ENCODE measurements around the gene C14orf180. TPM values are rescaled to one million over a fixed set of nuclear protein-coding genes. Genes with fewer than 3 reads are reported as not detected.

C14orf180 gene
- polyA plus RNA-seq, 2 of the 4 experiments (the other 2 are of a cell fraction) = not detected

DNA sequence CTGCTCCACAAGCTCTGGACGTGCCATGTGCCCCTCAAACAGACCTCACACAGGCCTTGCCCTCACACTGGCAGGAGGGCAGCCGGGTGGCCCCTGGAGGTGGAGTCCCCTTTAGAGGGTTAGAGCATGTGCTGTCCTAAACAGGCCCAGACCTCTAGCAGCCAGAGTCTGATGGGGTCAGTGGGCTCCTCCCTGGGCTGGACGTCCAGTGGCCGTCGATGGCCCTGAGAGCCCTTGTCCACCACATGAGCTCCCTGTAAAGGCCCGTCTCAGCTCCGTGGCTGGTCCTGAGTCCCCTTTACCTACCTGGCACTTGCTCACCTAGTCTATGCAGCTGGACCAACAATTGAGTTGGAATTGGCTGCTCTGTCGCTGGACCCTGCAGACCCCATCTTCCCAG, 21.2 kb downstream of the C14orf180 start:
- no peak overlapping the region for H3K27ac ChIP-seq
- ChIA-PET POLR2A (no interaction called here), CTCF (interaction anchor here (1.1 to 1.9 kb wide), 4 partner anchors 17 to 463 kb away, joined by 3 to 6 read pairs (median 4); no protein-coding TSS in a partner anchor)
- WGBS (ENCODE audit: missing lambda C conversion rate) = 38% methylated on average over 8 of the region's 8 CpGs
- no peaks in the 10 kb centered on the region for H3K9me3 ChIP-seq
- H3K4me2 ChIP-seq = no peak overlapping the region
- no peaks in the 10 kb centered on the region for H3K4me1 ChIP-seq
- no peak for ATAC-seq
- no peak for DNase-seq (ENCODE audit: low read depth in 1 of 2, low spot score in 1 of 2)
- no peak for TF ChIP-seq HDAC2 (IDR thresholded peaks at IDR 0.05)
- TF ChIP-seq GATA3 (IDR thresholded peaks at IDR 0.05; ENCODE audit: borderline replicate concordance) = no peak
- TF ChIP-seq NPAS2 (CRISPR knock-in tag; IDR thresholded peaks at IDR 0.05; ENCODE audit: borderline replicate concordance) = no peak
- TF ChIP-seq NR3C1 (IDR thresholded peaks at IDR 0.05) = no peak
- no peak for TF ChIP-seq ZC3H11A (IDR thresholded peaks at IDR 0.05)
- TF ChIP-seq, protein P1, sequence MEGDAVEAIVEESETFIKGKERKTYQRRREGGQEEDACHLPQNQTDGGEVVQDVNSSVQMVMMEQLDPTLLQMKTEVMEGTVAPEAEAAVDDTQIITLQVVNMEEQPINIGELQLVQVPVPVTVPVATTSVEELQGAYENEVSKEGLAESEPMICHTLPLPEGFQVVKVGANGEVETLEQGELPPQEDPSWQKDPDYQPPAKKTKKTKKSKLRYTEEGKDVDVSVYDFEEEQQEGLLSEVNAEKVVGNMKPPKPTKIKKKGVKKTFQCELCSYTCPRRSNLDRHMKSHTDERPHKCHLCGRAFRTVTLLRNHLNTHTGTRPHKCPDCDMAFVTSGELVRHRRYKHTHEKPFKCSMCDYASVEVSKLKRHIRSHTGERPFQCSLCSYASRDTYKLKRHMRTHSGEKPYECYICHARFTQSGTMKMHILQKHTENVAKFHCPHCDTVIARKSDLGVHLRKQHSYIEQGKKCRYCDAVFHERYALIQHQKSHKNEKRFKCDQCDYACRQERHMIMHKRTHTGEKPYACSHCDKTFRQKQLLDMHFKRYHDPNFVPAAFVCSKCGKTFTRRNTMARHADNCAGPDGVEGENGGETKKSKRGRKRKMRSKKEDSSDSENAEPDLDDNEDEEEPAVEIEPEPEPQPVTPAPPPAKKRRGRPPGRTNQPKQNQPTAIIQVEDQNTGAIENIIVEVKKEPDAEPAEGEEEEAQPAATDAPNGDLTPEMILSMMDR (IDR thresholded peaks at IDR 0.05) = no peak
- no peak for TF ChIP-seq EP300 (IDR thresholded peaks at IDR 0.05)
- no peak for TF ChIP-seq BHLHE40 (IDR thresholded peaks at IDR 0.05; ENCODE audit: low read depth, low read length)
- no peak for TF ChIP-seq HOXB13 (CRISPR knock-in tag; IDR thresholded peaks at IDR 0.05; ENCODE audit: low read depth)
- TF ChIP-seq PHF8 (IDR thresholded peaks at IDR 0.05; ENCODE audit: borderline replicate concordance, low read depth) = no peak
- TF ChIP-seq CBX2 (IDR thresholded peaks at IDR 0.05; ENCODE audit: borderline replicate concordance, low read depth) = no peak
- TF ChIP-seq, protein P2, sequence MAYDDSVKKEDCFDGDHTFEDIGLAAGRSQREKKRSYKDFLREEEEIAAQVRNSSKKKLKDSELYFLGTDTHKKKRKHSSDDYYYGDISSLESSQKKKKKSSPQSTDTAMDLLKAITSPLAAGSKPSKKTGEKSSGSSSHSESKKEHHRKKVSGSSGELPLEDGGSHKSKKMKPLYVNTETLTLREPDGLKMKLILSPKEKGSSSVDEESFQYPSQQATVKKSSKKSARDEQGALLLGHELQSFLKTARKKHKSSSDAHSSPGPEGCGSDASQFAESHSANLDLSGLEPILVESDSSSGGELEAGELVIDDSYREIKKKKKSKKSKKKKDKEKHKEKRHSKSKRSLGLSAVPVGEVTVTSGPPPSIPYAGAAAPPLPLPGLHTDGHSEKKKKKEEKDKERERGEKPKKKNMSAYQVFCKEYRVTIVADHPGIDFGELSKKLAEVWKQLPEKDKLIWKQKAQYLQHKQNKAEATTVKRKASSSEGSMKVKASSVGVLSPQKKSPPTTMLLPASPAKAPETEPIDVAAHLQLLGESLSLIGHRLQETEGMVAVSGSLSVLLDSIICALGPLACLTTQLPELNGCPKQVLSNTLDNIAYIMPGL (CRISPR knock-in tag; IDR thresholded peaks at IDR 0.05; ENCODE audit: borderline replicate concordance) = no peak
- TF ChIP-seq TFCP2L1 (CRISPR knock-in tag; IDR thresholded peaks at IDR 0.05) = no peak
- TF ChIP-seq RFX5 (IDR thresholded peaks at IDR 0.05) = no peak
- no peak for TF ChIP-seq ZSCAN20 (CRISPR knock-in tag; IDR thresholded peaks at IDR 0.05)
- TF ChIP-seq SREBF2 (IDR thresholded peaks at IDR 0.05) = no peak
- no peak for FAIRE-seq
- H3K4me3 ChIP-seq = no peak overlapping the region

DNA sequence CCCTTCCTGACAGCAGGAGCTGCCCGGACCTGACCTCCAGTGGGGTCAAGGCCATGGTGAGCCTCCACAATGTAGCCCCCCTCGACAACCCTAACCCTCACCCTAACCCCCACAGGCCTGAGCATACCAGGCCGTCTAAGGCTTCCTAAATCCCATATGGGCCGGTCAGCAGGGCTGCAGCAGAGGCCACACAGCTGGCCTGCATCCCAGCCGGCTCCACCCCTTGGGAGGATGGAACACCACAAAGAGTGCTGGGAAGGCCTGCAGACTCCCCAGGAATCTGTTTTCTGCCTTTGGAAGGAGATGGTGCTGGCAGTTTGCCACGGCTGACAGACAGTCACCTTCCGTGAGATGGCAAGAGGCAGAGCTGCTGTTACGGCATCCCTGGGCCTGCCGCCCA, 22.2 kb downstream of the C14orf180 start:
- 23% methylated on average over 9 of the region's 9 CpGs for WGBS (ENCODE audit: missing lambda C conversion rate)

More for the DNA sequence above, 22.2 kb downstream of the C14orf180 start:
- POLR2A ChIA-PET = no interaction called here
- peak in 1 of 2 experiments; percentile 45 for DNase-seq (ENCODE audit: low read depth in 1 of 2, low spot score in 1 of 2)
- no peaks in the 10 kb centered on the region for H3K9me3 ChIP-seq
- no peak overlapping the region for H3K27ac ChIP-seq
- no peak overlapping the region for H3K4me3 ChIP-seq
- TF ChIP-seq, protein P3, sequence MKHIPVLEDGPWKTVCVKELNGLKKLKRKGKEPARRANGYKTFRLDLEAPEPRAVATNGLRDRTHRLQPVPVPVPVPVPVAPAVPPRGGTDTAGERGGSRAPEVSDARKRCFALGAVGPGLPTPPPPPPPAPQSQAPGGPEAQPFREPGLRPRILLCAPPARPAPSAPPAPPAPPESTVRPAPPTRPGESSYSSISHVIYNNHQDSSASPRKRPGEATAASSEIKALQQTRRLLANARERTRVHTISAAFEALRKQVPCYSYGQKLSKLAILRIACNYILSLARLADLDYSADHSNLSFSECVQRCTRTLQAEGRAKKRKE (CRISPR knock-in tag; IDR thresholded peaks at IDR 0.05; ENCODE audit: low read depth) = no peak
- TF ChIP-seq EHF (CRISPR knock-in tag; IDR thresholded peaks at IDR 0.05) = no peak
- TF ChIP-seq PHF8 (IDR thresholded peaks at IDR 0.05; ENCODE audit: borderline replicate concordance, low read depth) = no peak
- TF ChIP-seq RNF2 (IDR thresholded peaks at IDR 0.05; ENCODE audit: borderline replicate concordance, low read depth) = no peak
- no peak for TF ChIP-seq NR3C1 (IDR thresholded peaks at IDR 0.05)
- no peak for TF ChIP-seq EP300 (IDR thresholded peaks at IDR 0.05)
- TF ChIP-seq SMC3 (IDR thresholded peaks at IDR 0.05) = no peak
- TF ChIP-seq, protein P1 (IDR thresholded peaks at IDR 0.05) = no peak
- no peak for TF ChIP-seq BHLHE40 (IDR thresholded peaks at IDR 0.05; ENCODE audit: low read depth, low read length)
- TF ChIP-seq, protein P4, sequence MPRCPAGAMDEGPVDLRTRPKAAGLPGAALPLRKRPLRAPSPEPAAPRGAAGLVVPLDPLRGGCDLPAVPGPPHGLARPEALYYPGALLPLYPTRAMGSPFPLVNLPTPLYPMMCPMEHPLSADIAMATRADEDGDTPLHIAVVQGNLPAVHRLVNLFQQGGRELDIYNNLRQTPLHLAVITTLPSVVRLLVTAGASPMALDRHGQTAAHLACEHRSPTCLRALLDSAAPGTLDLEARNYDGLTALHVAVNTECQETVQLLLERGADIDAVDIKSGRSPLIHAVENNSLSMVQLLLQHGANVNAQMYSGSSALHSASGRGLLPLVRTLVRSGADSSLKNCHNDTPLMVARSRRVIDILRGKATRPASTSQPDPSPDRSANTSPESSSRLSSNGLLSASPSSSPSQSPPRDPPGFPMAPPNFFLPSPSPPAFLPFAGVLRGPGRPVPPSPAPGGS (IDR thresholded peaks at IDR 0.05) = no peak
- CTCF ChIA-PET = interaction anchor here (1.2 to 1.9 kb wide), 2 partner anchors 38 kb away, joined by 4 to 6 read pairs; no protein-coding TSS in a partner anchor
- no peak overlapping the region for H3K4me2 ChIP-seq
- FAIRE-seq = no peak
- no peaks in the 10 kb centered on the region for H3K4me1 ChIP-seq
- ATAC-seq = peak in 1 of 2 experiments; percentile 12; a peak in 1 of 6 replicates
